ENCODE measurements around the gene DDX56.
A peak's percentile ranks its signal among the peaks of the same experiment; 100 is the strongest.

DDX56 gene

DNA sequence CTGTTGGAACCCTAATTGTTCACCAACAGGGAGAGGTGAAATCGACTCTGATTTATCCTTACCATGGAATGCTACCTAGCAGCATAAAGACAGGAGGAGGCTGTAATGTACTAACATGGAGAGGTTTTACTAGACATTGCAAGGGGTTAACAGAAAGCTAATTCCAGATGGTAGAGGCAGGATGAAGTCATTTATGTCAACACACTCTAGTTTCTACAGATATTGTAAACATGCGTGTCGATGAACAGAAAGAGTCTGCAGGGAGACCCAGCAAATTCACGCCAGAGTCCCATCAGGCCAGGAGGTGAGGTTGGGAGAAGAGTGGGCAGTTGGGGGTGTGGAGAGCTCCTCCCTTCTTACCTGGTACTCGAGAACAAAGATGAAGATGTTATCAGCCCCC is 39.6 kb downstream of the DDX56 start:
- peak; percentile 54 for DNase-seq

DNA sequence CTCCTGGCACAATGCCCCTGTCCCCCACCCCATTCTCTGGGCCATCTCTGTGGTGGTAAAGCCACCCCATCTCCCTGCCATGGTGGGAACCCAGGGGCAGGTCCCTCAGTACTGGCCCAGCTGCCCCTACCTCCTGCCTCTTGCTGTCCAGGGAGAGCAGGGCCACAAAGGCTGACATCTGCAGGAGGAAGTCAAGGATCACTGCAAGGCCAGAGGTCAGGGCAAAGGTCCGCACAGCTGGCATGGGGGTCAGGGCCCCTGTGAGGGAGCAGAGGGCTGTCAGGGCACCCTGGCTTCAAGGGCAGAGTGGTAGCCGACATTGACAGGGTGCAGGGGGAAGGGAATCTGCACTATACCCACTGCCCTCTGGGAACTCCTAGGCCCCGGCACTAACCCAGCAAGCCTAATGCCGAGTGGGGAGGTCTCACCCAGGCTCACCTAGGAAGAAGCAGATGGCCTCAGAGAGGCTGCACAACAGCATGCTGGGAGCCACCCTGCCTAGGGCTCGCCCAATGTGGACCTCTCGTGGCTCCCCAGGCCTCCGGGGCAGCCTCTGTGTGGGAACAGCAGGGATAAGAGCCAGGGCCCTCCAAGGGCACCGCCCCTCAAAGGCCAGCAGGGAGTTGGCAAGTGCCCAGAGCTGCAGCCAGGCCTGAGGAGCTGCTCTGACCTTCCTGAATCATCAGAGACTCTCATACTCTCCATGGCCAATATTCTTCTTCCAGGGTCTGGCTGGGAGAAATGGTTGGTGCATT is 40.2 kb downstream of the DDX56 start:
- DNase-seq = peak; percentile 44

DNA sequence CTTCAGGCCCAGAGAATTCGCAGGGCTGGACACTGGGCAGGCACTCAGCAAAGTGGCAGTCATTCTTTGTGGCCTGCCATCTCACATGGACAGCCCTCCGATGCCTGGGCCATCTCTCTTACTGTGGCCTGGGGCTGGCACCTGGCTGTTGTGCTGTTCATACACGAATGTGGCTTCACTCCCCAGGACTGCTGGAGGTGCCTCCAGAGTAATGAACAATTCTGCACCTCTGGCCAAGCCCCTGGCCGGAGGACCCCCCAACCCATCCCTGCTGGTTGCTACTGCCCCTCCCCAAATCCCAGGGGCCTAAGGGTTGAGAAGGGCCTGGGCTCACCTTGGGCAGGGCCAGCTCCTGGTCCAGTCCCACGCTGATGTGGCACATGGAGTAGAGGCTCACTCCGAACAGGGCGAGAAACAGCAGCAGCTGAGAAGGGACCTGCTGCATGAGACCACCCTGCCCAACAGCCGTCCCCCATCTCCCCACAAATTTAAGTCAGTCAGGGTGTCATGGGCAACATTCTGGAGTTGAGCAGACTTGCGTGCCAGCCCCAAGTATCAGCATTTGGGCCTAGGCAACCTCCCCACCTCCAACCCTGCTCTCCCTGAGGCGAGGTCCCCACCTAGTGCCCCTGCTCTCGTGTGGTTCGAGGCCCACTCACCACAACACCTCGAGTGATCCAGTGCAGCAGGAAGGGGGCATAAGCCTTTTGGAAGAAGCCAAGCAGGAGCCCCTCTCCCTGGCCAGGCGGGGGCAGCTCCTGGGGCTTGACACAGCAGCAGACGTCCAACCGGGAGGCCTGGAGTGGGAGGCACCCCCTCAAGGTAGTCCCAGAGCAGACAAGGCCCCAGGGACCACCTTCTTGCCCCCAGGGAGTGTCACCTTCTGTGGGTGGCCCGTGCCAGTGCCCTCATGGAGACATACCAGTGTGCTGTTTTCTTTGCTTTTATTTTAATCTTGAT is 42.0 kb downstream of the DDX56 start:
- DNase-seq = no peak

DNA sequence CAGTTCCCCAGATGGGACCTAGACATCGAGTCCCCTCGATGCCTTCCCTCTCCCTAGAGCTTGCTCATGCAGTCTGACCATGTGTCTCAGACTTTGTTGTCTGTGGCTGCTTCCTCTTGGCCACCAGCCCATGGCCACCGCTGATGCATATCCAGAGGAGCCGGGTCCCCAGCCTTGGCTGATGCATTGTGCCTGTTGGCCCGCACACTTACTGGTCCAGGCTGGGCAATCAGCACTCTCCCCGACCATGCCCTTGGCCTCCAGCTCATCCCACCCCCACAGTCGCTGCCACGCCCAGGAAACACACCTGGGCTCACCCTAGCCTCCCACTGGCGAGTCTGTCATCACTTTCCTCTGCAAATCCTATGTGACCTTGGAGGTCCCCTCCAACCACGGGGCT is 42.7 kb downstream of the DDX56 start:
- DNase-seq = peak; percentile 18

DNA sequence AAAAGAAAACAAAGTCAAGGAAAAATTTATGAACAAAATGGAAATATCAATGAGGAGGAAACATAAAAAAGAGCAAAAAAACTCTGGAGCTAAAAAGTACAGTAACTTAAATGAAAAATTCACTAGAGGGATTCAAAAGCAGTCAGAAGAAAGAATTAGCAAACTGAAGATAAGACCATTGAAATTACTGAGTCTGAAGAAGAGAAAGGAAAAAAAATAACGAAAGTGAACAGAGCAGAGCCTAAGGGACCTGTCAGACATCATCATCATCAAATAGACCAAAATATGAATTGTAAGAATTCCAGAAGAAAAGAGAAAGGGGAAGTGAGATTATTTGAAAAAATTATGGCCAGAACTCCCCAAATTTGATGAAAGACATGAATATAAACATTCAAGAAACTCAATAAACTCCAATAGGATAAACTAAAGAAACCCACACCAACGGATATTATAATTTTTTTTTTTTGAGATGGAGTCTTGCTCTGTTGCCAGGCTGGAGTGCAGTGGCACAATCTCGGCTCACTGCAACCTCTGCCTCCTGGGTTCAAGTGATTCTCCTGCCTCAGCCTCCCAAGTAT is 48.8 kb downstream of the DDX56 start:
- no peak for DNase-seq

DNA sequence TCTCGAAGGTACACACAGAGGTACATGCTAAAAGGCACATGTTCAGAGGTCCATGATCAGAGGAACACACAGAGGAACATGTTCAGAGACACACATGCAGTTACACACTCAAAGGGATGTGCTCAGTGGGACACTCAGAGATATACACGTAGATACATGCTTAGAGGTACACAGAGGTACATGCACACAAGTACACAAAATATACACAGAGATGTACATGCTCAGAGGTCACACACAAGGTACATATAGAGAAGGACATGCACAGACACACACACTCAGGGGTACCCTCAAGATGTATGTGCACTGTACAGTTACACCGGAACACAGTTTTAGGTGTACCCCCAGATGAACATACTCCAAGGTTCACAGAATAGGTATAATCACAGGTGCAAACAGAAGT is 51.4 kb downstream of the DDX56 start:
- DNase-seq = no peak

DNA sequence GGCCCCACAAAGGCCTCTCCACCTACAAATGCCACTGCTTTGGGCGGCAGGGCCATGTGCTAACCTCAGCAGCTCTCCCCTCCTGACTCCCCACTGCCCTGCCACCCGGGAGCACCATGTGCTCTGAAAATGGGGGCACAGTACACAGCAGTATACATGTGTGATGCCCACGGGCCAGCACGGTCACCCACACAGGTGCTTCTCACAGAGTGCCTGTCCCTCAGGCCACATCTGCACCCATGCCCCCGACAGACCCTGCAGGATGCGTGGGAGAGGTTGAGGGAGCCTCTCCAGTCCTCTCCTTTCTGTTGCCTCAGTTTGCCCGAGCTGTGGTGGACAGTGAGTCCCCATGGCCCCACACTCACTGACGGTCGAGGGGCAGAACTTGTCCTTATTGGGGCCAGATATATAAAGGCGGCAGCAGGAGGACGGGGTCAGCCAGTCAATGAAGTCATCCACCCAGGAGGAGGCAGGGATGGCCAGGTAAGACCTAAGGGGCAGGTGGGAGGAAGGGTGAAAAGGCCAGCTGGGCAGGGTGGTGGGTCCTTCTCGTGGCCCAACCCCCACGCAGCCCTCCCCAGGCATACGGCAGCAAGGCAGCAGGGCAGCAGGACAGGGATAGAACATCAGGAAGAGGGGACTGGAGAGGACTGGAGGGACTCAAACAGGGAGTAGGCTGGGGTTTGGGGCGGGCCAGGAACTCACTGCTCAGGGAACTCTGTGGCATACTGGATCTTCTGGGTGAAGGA is 52.2 kb downstream of the DDX56 start:
- no peak for DNase-seq

DNA sequence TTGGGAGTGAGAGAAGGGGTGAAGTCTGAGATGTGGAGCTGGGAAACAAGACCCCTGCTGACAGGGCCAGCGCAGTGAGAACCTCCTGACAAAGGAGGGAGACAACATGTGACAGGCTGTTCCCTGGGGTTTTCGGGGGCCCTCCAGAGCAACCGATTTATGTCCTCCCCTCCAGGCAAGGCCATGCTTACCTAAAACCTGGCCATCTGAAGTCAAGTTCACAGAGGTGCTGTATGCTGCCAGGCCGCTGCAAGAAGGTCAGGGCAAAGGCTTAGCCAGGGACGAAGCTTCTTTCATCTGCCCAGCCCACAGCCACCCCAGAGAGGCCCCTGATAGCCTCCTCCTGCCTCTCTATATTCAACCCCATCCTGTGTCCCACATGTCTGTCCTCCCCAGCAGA is 53.1 kb downstream of the DDX56 start:
- DNase-seq = no peak

DNA sequence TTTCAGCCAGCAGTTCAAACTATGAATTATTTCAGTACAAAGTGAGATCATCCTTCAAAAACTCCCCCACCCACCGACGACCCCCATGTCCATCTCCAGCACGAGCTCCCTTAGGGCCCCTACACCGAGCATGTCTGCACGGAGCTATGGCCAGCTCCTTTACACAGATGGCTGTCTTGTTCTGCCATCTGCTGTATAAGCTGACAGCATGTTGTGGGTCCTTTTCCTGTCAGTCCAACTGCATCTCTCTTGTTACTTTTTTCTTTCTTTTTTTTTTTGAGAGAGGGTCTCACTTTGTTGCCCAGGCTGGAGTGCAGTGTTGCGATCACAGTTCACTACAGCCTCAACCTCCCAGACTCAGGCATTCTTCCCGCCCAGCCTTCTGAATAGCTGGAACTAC is 54.2 kb downstream of the DDX56 start:
- DNase-seq = no peak

DNA sequence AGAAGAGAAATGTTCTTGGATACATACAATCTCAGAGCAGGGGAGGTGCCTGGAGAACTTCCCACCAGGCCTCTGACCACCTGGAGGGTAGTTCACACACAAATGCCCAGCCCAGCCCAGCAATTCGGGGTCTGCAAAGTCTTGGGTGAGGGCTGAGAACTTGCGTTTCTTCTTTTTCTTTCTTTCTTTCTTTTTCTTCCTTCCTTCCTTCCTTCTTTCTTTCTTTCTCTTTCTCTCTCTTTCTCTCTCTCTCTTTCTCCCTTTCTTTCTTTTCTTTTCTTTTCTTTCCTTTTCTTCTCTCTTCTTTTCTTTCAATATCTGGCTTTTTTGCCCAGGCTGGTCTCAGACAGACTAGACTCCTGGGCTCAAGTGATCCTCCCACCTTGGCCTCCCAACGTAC is 54.9 kb downstream of the DDX56 start:
- DNase-seq = no peak

DNA sequence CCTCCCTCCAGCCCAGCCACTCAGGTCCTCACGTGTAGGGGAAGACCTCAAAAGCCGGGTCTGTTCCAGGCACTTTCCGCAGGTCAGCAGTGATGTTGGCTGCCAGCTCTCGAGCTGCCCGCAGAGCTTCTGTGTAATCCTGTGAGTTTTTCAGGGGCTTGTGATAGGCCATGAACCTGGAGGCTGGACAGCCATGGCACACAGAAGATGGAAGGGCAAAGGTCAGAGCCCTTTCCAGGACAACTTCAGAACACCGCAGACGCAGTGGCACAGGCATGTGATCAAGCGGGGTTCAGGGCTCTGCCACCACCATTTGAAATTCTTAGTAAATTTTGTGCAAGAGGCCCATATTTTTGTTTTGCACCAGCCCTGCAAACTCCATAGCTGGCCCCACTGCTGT is 56.5 kb downstream of the DDX56 start:
- no peak for DNase-seq

All from NCI-H2029 treated with DMSO at 0.1 percent for 48 hours (cell line).